Peyer's patch (tissue), 4 donors: ENCODE results near the gene MAML2. TPM values are rescaled to one million over a fixed set of nuclear protein-coding genes. Genes with fewer than 3 reads are reported as not detected.

ENCODE experiments used
- DNase-seq, 3 donors: peaks; one replicate each; pipeline ENCODE4 v3.0.0-alpha.2; 2017 to 2019
- H3K27ac ChIP-seq, 4 donors: fragments of 200-600 bp; sonication (generic); one replicate each; pipeline ENCODE4 v1.5.1; 2016 to 2019
- H3K27me3 ChIP-seq, 2 donors: fragments of 200-600 bp; sonication (generic); one replicate each; pipeline ENCODE4 v1.5.1; 2019
- H3K36me3 ChIP-seq, 3 donors: fragments of 200-600 bp; sonication (generic); one replicate each; pipeline ENCODE4 v1.5.1; 2016 to 2019
- H3K4me1 ChIP-seq, 4 donors: fragments of 200-600 bp; sonication (generic); one replicate each; pipeline ENCODE4 v1.5.1; 2016 to 2019
- H3K4me3 ChIP-seq, 4 donors: fragments of 200-600 bp; sonication (generic); 1 replicate in 3 of 4; 2 replicates in 1 of 4; pipeline ENCODE4 v1.5.1; 2016 to 2019; ENCODE audit warnings: mild to moderate bottlenecking in 1 of 4
- H3K9me3 ChIP-seq, 4 donors: fragments of 200-600 bp; sonication (generic); one replicate each; pipeline ENCODE4 v1.5.1; 2016 to 2019; ENCODE audit warnings: mild to moderate bottlenecking in 1 of 4
- POLR2A ChIP-seq, 2 donors: fragments of 450-650 bp; IDR thresholded peaks; one replicate each; pipeline ENCODE4 v1.5.1; 2017; ENCODE audit warnings: antibody characterized with exemption in 2 of 2, mild to moderate bottlenecking in 2 of 2, moderate library complexity in 2 of 2
- total RNA-seq, 4 donors: library from RNA; depleted of rRNA; stranded (reverse); fragments of >200 nt; gene quantifications; one replicate each; pipeline ENCODE4 v1.1.0, GENCODE V29; 2016
- TF ChIP-seq, protein P1 (sequence below), 6 experiments: fragments of 450-650 bp in 4 of 6; fragments of 200-600 bp in 2 of 6; sonication (generic) in 1 of 6; IDR thresholded peaks; one replicate each; pipeline ENCODE4 v1.5.1; 2017 to 2019; ENCODE audit warnings: antibody characterized with exemption in 6 of 6, mild to moderate bottlenecking in 3 of 6, moderate library complexity in 1 of 6

Gene MAML2
- total RNA-seq, 4 donors from 2014 or later: 8.4 to 60.2 (median 22.7) TPM

DNA sequence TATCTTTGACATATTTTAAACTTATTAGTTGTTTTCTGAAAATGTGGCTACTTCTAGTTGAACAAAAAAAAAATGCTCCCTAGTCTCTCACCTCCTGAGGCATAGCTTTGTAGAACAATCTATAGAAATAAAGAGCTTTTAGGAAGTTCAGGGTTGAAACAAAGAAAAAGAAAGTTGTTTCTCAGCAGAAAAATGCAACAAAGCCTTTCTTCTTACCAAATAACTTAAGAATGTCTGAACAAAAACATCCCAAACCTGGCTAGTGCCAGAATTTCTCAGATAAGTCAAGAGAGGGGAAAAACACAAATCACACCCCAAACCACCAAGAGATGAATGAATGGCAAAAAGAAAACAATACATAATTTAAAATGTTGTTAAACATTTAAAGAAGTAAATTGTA lies 114.1 kb downstream of the MAML2 start:
- Histone ChIP-seq H3K27me3 (no peaks in the 10 kb centered on the region), H3K4me3 (no peak overlapping the region), H3K4me1 (no peaks in the 10 kb centered on the region), H3K36me3 (no peaks in the 10 kb centered on the region), H3K27ac (peak overlapping the region in 3 of 4 donors; percentile 25 to 63 (median 40)), H3K9me3 (no peaks in the 10 kb centered on the region)
- TF ChIP-seq, protein P1, sequence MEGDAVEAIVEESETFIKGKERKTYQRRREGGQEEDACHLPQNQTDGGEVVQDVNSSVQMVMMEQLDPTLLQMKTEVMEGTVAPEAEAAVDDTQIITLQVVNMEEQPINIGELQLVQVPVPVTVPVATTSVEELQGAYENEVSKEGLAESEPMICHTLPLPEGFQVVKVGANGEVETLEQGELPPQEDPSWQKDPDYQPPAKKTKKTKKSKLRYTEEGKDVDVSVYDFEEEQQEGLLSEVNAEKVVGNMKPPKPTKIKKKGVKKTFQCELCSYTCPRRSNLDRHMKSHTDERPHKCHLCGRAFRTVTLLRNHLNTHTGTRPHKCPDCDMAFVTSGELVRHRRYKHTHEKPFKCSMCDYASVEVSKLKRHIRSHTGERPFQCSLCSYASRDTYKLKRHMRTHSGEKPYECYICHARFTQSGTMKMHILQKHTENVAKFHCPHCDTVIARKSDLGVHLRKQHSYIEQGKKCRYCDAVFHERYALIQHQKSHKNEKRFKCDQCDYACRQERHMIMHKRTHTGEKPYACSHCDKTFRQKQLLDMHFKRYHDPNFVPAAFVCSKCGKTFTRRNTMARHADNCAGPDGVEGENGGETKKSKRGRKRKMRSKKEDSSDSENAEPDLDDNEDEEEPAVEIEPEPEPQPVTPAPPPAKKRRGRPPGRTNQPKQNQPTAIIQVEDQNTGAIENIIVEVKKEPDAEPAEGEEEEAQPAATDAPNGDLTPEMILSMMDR (IDR thresholded peaks at IDR 0.05): no peak
- no peak for TF ChIP-seq POLR2A (IDR thresholded peaks at IDR 0.05)
- no peak for DNase-seq

DNA sequence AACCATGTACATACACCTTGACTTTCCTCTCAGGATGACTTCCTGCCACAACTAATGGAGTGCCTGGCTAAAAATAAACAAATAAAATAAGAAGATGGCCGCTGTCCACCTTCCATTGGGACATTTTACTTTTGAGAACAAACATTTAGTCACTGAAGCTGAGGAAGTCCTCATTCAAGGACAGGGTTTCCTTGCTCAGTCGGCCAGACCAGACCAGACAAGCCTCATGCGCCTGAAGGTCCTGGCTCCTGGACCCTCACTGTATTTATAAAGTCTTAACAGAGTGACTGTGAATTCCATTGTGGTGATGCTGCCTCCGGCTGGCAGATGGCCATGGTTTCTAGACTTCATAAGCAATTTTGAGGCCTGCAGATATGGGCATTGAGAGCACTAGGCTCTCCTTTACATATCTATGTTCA lies 114.5 kb downstream of the MAML2 start:
- Histone ChIP-seq H3K4me1 (no peaks in the 10 kb centered on the region), H3K27ac (peak overlapping the region; percentile 8 to 66 (median 44)), H3K36me3 (no peaks in the 10 kb centered on the region), H3K9me3 (no peaks in the 10 kb centered on the region), H3K27me3 (no peaks in the 10 kb centered on the region), H3K4me3 (no peak overlapping the region)
- TF ChIP-seq, protein P1 (IDR thresholded peaks at IDR 0.05): no peak
- TF ChIP-seq POLR2A (IDR thresholded peaks at IDR 0.05): no peak
- peak in 1 of 3 donors; percentile 63 for DNase-seq

DNA sequence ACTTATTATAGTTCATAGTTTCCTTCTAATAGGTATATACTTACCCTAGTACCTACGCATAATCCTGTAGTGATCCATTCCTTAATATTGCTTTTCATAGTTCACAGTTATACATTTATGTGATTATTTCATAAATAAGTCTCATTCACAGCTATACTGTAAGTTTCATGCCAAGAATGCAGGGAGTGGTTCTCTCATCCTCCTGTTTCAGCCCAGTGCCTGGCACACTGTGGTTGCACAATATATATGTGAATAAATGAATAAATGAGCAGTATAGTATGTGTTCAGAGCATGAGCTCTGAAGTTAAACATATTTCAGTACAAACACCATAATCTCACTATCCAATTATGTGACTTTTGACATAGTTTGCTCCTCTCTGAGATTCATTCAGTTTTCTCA lies 115.8 kb downstream of the MAML2 start:
- Histone ChIP-seq H3K9me3 (no peaks in the 10 kb centered on the region), H3K27me3 (no peaks in the 10 kb centered on the region), H3K36me3 (no peaks in the 10 kb centered on the region), H3K4me3 (no peak overlapping the region), H3K4me1 (no peaks in the 10 kb centered on the region), H3K27ac (peak overlapping the region in 2 of 4 donors; percentile 4 to 63)
- TF ChIP-seq POLR2A (IDR thresholded peaks at IDR 0.05): no peak
- TF ChIP-seq, protein P1 (IDR thresholded peaks at IDR 0.05): no peak
- DNase-seq: no peak

DNA sequence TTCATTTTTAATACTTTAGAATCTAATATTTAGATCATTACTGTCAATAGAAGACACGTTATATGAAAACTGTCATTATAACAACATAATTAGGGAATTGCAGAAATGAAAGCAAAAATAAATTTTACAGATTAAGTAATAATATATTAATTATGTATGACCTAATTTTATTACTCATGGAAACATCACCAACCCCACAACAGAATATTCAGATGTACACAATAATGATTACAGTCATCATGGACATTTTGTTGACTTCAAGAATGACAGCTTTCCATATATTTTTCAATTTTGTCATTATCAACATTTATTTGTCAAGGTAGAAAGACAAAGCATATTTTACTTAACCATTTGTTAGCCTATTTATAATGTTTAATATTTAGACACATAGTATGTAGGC lies 119.9 kb downstream of the MAML2 start:
- TF ChIP-seq, protein P1 (IDR thresholded peaks at IDR 0.05): no peak
- no peak for TF ChIP-seq POLR2A (IDR thresholded peaks at IDR 0.05)
- H3K36me3 ChIP-seq: no peaks in the 10 kb centered on the region
- H3K4me1 ChIP-seq: peaks cover 0 to 19% (median 4%) of the 10 kb centered on the region in 4 donors
- H3K4me3 ChIP-seq: no peak overlapping the region
- H3K9me3 ChIP-seq: no peaks in the 10 kb centered on the region
- H3K27me3 ChIP-seq: no peaks in the 10 kb centered on the region
- no peak for DNase-seq
- H3K27ac ChIP-seq: no peak overlapping the region

DNA sequence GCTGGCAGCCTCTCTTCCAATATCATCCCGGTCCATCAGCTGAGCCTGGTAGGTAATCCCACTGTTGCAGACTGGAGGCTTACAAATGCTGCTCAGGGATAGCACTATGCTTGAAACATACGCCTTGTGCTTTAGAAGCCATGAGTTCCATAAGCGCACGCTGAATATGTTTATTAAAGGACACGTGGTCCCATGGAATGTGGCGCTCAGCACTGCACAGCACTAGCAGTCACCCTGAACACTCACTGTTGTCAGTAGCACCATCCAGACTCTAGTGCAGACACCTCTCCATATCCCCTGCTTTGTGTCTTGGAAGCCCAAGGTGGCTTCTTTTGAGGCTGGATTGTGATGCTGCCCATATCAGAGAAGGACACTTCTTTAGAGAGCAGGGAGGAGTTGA lies 120.9 kb downstream of the MAML2 start:
- Histone ChIP-seq H3K9me3 (no peaks in the 10 kb centered on the region), H3K27ac (peak overlapping the region in 2 of 4 donors; percentile 15 to 59), H3K36me3 (no peaks in the 10 kb centered on the region), H3K4me3 (no peak overlapping the region), H3K27me3 (no peaks in the 10 kb centered on the region), H3K4me1 (peaks cover 0 to 25% (median 4%) of the 10 kb centered on the region in 4 donors)
- TF ChIP-seq, protein P1 (IDR thresholded peaks at IDR 0.05): no peak
- no peak for TF ChIP-seq POLR2A (IDR thresholded peaks at IDR 0.05)
- no peak for DNase-seq
